ENCODE measurements around the gene CORO2B.
"Not testable (repeated sequence)": the region's sequence is repeated elsewhere in the genome, so short reads cannot be mapped to it uniquely, and the experiment has no call there.

CORO2B gene

GRCh38 chr15:68646696-68647095, 67.9 kb downstream of the CORO2B start:
- DNase-seq (ENCODE audit: low spot score), result no peak

- not testable (repeated sequence) for DNase-seq (ENCODE audit: low spot score)
Measured at GRCh38 chr15:68647361-68647760, 68.6 kb downstream of the CORO2B start.

GRCh38 chr15:68650901-68651709, 72.3 kb downstream of the CORO2B start:
- DNase-seq (ENCODE audit: low spot score), result peak; percentile 31

GRCh38 chr15:68651916-68652525, 73.2 kb downstream of the CORO2B start:
- DNase-seq (ENCODE audit: low spot score), result no peak

- DNase-seq (ENCODE audit: low spot score), result no peak
Measured at GRCh38 chr15:68653031-68653635, 74.3 kb downstream of the CORO2B start.

- no peak for DNase-seq (ENCODE audit: low spot score)
Measured at GRCh38 chr15:68653801-68654200, 75.0 kb downstream of the CORO2B start.

- no peak for DNase-seq (ENCODE audit: low spot score)
Measured at GRCh38 chr15:68654786-68655560, 76.2 kb downstream of the CORO2B start.

- DNase-seq (ENCODE audit: low spot score), result no peak
Measured at GRCh38 chr15:68655686-68656437, 77.1 kb downstream of the CORO2B start.

- DNase-seq (ENCODE audit: low spot score), result no peak
Measured at GRCh38 chr15:68656438-68656739, 77.6 kb downstream of the CORO2B start.

GRCh38 chr15:68658151-68658550, 79.4 kb downstream of the CORO2B start:
- DNase-seq (ENCODE audit: low spot score), result no peak

GRCh38 chr15:68658641-68659358, 80.0 kb downstream of the CORO2B start:
- no peak for DNase-seq (ENCODE audit: low spot score)

- no peak for DNase-seq (ENCODE audit: low spot score)
Measured at GRCh38 chr15:68663526-68663925, 84.7 kb downstream of the CORO2B start.

GRCh38 chr15:68666120-68666811, 87.5 kb downstream of the CORO2B start:
- no peak for DNase-seq (ENCODE audit: low spot score)

- no peak for DNase-seq (ENCODE audit: low spot score)
Measured at GRCh38 chr15:68666812-68667450, 88.1 kb downstream of the CORO2B start.

- no peak for DNase-seq (ENCODE audit: low spot score)
Measured at GRCh38 chr15:68667800-68668625, 89.2 kb downstream of the CORO2B start.

GRCh38 chr15:68668926-68669600, 90.3 kb downstream of the CORO2B start:
- no peak for DNase-seq (ENCODE audit: low spot score)

GRCh38 chr15:68672251-68672650, 93.5 kb downstream of the CORO2B start:
- DNase-seq (ENCODE audit: low spot score), result no peak

GRCh38 chr15:68672781-68673205, 94.0 kb downstream of the CORO2B start:
- no peak for DNase-seq (ENCODE audit: low spot score)

GRCh38 chr15:68674975-68675374, 96.2 kb downstream of the CORO2B start:
- DNase-seq (ENCODE audit: low spot score), result no peak

All from activated CD4-positive, alpha-beta T cell treated with anti-CD3 and anti-CD28 coated beads, Interleukin-2, Interleukin-4, amounts not matched to agents 100 ng/mL and 50 ng/mL, durations not matched to agents 16 hours and 8 hours (primary cell).